GM21723 (cell line): ENCODE data around the gene UPP1.
"Not testable (repeated sequence)": the region's sequence is repeated elsewhere in the genome, so short reads cannot be mapped to it uniquely, and the experiment has no call there.

ENCODE experiments used
- ATAC-seq: cut with Tn5 transposase; IDR thresholded peaks from one replicate; pipeline ENCODE4 v1.9.1; 2021; ENCODE audit warnings: mild to moderate bottlenecking, moderate library complexity; ENCODE audit not compliant: unreplicated experiment

Gene UPP1

DNA sequence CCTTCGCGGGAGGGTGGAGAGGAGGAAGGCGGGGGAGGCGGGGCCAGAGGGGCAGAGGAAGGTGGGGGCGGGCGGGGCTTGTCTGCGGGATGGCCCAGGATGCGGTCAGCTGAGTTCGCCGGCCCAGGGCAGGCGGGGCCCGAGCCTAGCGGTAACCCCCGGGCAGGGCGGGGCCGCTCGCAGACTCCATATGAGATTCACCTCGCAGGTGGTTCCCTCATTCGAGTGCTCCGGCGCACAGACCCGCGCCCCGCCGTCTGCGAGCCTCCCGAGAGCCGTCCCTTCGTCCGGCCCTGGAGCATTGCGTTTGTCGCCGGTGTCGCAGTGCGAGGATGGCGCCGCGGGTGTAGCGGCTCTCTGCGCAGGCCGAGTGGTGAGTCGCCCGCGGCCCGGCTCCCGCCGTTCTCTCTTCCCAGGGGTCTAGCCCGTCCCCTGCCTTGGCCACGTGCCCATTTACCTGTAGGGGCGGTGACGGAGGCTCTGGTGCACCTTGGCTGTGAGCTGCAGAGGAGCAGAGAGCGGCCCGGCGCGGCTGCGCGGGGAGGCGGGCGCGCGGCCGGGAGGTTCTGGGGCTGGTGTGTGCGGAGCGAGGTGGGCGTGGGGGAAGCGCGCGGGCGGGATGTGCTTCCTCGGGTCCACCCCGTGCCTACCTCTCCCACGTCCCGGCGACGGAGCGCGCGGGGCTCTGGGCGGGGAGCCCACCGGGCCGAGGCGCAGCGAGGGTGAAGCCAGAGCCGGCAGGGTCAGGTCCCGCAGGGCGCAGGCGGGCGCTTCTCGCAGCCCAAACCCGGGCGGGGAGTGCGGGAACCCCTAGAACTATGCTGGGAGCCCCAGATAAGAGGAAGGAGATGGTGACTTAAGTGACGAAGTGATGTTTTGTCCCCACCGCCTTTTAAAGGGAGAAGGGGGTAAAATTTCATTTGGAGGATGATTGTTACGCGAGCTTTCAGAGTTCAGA lies at the start of gene UPP1:
Gene UPP1 (plus strand): TSS at position 220 of the 958 bp plus-strand sequence. CDS start 5,519 bp downstream, outside the sequence.
- ATAC-seq = peak; percentile 59

DNA sequence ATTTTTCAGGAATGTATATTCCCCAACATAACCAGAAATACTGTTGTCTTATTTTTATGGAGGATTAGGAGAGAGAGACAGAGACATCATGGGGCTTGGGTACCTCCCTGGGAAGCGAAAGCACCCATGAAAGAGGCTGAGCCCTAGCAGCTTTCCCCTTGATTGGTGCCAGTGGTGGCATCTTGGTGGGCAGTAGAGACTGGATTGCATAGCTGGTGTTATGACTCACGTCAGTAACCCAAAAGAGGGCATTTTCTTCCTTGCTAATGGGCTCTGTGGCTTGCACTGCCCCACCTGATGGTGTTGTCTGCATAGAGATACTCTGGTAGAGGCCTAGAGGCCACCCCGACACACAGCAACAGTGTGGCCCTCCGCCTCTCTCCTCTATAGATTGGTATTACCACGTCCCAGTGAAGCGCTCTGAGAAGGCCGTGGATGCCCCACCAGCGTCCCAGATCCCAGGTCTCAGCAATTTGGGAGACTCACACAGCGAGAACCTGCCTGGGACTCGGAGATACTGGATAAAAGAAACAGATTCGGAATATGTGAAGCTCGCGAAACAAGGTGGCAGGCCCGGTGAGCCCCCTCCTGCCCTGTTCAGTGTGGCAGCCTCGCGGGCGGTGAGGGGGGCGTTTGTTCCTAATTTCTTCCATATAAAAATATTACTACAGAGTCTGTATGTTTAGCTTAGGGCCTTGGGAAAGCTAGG lies 48.0 kb upstream of the UPP1 start:
- no peak for ATAC-seq

DNA sequence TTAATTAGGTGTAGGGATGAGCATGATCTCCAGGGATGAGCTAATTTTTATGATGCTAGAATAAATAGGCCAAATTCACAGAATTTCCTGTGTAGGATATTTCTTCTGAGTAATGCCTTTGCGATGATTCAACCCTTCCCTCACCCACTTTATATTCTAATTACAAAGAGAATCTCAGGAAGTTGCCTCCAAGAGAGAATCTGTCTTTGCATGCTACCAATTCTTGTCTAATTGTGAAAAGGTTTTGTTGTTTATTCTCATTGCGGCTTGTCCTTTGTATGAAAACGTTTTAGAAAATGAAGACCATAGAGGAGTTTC lies 47.5 kb upstream of the UPP1 start:
- ATAC-seq = no peak

DNA sequence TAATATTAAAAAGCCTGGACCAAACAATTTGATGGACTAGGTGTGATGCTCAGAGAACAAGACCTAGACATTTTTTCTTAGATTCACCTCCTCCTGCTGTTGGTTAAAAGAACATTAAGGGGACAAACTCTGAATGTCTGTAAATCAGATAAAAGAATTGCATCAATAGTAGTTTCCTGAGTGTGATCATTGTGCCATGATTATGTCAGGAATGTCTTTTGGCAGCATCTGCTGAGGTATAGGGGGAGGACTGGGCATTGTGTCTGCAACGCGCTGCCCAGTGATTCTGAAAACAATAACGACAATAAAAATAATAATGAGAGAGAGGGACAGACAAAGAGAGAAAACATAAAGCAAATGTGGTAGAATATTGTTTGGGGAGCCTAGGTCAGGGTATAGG lies 46.8 kb upstream of the UPP1 start:
- no peak for ATAC-seq

DNA sequence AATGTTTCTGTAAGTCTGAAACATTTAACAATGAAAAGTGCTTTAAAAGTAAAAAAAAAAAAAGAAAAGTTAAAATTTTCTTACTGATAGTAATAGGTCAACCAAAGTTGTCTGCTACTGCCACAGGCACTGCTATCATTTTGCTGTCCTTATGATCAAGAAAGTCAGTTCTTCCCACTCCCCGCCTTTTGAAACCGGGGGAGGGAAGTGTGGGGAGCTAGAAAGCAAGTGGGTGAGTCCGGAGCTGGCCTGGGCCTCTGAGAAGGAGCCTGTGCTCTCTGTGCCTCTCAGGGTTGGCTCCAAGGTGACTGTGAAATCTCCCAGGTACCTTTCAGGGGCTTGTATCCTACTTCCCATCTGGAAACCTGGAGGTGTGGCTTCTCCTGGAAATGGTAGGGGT lies 46.4 kb upstream of the UPP1 start:
- no peak for ATAC-seq

DNA sequence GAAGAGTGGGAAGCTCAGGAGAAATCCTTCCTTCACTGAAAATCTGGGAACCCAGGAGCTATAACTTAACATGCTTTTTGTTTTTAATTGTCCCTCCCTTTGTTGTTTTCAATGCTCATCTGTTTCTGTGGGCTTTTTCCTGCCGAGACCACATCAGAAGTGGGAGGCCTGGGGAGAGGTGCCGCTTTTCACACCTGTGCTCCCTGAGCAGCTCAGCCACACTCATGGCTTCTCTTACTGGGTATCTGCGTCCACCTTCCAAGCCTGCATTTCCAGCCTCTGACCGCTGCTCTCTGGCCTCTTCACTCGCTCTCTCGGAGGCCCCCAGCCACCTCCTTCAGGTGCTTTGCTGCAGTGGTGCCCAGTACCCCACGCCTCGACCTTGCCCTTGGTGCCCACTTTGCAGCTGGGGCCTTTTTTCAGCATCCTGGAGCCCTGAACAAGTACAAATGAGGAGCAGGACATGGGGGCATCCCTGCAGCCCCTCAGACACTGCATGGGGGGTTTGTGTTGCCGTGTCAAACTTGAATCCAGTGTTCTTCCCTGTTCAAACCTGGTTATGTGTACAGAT lies 43.8 kb upstream of the UPP1 start:
- ATAC-seq = no peak

DNA sequence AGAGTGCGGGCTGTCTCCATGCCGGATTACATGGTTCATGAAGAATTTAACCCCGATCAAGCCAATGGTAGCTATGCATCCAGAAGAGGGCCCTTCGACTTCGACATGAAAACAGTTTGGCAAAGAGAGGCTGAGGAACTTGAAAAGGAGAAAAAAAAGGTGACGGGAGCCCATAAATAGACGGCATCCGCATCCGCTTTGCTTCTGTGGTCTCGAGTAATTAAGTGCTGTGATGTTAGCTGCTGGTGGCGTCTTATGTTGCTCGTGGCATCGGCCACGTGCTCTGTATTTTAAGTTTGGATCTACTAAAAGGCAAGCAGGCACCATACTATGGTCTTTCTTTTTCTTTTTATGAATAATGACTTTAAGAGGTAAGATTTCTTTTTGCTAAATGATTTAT lies 42.6 kb upstream of the UPP1 start:
- peak; percentile 79 for ATAC-seq

DNA sequence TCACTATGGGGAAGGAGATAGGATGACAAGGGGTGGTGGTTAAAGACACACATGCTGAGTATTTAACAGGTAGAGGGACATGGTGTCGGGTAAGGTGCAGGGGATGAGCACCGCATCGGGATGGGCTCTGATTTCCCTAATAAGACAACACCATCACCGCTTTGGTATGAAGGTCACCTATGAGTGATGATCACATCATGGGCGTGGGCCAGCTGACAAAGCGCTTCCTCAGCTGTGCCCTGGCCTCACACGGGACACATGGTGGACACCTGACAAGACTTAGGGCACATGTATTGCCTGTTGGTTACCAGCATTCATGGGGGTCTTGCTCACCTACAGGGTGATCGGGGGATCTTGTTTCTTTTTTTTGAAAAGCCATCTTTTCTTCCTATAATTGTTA lies 41.0 kb upstream of the UPP1 start:
- ATAC-seq = no peak

DNA sequence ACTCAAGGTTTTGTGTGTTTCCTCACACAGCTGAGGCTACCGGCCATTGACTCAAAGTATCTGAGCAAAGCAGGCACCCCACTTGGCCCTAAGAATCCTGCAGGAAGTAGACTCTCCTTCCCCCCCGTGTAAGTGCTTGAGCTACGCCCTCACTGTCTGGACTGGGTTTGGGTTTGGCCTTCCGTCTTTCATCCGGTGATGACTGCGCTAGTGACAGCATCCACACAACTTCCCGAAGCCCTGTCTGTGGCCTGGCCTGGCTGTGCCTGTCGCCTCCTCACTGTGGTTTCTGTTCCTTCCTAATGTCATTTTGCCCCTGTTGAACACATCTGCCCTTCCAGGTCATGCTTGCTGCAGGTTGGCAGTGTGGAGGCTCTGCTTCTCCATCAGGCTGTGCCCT lies 39.2 kb upstream of the UPP1 start:
- ATAC-seq = no peak

DNA sequence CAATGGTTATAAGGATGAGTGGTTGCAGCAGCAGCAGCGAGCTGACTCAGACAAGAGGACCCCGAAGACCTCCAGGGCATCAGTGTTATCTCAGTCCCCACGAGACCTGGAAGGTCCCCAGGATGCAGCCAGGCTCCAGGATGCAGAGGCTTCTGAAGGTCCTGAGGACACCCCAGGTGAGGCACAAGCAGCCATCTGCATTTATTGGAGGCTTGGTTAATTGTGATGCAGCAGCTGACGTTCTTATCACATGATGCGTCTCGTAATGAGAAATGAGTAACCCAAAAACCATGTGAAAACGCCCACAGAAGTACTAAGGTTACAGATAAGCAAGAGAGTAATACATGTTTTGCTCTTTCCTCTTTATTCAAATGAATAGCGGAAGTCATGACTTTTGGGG lies 36.3 kb upstream of the UPP1 start:
- no peak for ATAC-seq

DNA sequence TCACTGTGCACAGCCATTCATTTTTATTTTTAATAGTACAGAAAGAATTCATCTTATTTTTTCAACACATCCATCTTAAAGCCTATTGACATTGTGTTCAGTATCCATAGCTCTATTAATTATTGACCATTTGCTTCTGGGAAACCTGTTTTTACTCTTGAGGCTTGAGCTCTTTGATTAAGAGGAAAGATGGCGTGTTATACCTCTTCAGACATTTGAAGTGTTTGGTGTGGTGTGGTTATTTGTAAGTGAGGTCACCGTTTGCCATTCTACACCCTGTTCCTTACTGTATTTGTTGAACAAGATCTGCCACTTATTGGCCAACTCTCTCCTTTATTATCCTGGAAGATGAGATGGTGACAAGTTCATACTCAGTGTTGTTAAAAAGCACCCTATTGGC lies 35.3 kb upstream of the UPP1 start:
- ATAC-seq = no peak

DNA sequence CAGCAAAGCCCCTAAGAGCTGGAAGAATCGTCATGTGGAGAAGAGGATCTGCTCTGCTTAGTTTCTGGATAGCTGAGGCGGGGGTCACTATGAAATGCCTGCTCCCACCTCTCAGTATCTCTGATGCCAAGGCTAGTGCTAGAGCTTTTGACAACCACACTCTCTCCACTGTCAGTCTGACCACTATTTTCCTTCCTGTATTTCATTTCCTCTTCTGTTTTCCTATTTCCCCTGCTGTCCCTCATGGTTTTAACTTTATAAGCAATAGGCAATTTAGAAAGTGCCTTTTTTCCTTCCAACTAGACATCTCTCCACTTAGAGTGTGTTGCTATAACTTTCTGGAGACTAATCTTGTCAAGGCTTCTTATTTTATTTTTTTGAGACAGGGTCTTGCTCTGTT lies 30.1 kb upstream of the UPP1 start:
- ATAC-seq = no peak

DNA sequence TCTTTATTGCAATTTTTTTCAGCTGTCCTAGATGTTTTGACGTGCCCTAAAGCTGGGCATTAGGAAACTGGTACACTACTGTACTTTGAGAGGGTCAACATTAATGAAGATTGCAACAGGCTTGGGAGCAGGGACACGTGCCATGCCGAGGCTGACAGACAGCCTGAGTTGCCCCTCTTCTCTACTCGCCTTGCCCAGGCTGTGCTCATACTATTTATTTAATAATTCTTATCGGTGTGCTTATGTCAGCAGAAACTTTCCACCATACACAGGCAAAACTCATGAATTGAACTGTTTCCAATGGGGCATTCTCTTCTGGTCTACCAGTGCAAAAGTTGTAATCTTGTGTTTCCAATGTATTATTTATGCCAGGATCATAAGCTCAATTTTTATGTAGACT lies 29.4 kb upstream of the UPP1 start:
- ATAC-seq = no peak

DNA sequence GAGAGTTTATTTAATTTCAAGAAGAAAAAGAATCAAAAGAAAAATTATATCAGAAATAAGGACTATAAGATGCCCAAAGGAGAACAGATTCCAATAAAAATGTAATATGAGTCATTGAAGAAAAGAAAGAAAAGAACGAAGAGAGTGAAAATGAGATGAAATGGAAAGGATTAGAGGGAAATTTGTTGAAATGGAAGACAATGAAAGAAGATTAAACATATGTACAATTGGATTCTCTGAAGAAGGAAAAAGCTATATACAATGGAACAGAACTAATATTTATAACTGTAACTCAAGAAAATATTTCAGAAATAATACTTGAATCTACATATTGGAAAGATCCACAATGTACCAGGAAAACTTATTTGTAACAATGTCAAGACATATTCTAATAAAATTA lies 25.1 kb upstream of the UPP1 start:
- no peak for ATAC-seq

DNA sequence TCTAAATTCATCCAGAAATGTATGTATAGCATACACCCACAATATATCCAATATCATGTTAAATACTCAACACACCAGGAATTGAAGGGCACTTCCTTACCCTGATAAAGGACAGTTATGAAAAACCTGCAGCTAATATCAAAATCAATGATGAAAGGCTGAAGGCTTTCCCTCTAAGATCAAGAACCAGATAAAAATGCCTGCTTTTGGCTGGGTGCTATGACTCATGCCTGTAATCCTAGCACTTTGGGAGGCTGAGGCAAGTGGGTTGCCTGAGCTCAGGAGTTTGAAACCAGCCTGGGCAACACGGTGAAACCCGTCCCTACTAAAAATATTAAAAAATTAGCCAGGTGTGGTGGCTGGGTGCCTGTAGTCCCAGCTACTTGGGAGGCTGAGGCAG lies 21.6 kb upstream of the UPP1 start:
- ATAC-seq = no peak

DNA sequence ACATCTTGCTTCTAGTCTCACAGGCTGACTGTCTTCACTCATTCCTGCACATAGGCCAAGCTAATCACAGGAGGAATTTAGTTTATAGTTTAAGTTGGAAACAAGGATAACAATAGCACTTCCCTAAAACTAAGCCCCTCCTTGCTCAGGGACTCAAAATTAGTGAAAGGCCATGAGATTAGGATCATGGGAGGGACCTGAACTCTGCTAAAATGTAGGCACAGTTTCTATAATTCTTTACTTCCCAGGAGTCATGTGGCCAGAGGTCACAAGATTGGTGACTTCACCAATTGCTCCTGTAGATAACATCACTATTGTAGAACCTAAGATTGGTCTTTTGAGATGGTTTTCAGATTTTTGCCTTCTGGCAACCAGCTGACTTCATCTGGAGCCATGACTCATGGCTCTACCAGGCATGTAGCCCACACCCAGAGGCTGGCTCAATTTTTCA lies 14.8 kb upstream of the UPP1 start:
- ATAC-seq = no peak

DNA sequence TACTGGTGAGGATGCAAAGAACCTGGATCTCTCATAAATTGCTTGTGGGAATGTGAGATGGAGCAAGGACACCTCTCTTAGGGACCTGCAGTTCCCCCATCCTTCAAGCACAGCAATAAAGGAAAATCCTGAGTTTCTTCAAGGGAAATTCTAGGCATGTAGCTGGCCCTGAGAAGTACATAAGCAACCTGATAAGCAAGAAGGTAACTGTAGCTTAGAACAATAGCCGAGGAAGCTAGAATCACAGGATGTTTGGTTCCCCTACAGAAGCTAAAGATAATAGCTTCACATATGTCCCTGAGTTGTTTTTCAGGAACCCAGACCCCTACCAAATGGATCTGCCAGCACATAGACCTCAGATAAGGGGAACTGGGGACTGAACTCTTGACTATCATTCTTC lies 11.6 kb upstream of the UPP1 start:
- no peak for ATAC-seq

DNA sequence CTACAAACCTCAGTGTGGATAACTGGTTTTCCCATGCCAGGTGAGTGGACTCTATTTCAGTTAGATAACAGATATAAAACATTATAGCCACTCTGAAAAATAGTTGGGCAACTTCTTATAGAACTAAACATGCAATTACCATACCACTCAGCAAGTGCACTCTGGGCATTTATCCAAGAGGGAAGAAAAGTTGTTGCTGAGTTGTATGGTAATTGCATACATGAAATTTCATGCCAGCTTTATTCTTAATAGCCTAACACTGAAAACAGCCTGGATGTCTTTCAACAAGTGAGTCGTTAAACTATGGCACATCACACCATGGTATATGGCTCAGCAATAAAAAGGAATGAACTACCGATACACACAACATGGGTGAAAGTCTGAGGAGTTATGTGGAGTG lies 10.6 kb upstream of the UPP1 start:
- no peak for ATAC-seq

DNA sequence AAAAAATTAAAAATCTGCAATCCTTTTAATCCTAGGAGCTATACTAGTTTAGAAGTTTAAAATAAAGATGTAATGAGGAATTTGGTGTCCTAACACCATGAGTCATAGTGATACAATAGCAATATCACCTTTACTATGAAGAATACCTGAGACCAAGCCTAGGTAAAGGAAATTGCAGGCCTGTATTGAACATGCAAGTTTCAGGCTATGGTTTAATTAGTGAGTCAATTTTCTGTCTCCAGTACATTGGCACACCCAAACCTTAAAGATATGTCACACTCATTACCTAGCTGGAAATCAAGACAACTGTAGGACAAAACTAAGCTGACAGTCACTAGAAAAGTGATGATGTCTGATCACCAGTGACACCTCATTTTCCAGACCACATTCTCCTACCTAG lies 6.7 kb upstream of the UPP1 start:
- ATAC-seq = not testable (repeated sequence)

DNA sequence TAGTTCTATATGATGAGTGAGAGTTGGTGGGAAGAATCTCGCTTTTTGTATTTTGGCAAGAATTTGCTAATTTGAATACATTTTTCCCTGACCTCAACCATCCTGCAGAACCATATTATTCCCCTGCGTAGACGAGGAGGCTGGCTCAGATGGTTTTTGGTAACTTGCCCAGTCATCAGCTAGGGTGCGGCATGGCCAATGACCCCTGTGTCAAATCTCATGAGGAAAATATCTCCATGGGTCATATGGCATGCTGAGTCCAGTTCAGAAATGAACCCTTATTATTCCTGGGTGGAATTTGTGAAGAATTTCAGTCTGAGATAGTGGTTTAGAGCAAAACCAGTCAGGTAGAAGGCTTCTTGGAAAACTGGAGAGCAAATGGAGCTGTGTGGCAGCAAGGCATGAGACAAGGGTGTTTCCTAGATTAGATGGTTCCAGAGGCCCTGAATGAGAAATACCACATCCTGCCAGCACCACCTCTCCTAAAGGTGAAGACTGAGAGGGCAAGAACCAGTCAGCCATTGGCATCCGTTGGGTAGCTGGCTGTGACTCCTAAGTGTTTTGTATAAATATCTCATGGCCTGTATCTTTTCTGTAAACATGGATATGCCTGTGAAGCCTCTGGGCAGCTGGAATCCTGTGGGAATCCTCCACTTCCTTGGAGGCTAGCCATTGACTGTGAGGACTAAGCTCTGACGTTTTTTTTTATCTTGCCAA lies 5.8 kb upstream of the UPP1 start:
- no peak for ATAC-seq

DNA sequence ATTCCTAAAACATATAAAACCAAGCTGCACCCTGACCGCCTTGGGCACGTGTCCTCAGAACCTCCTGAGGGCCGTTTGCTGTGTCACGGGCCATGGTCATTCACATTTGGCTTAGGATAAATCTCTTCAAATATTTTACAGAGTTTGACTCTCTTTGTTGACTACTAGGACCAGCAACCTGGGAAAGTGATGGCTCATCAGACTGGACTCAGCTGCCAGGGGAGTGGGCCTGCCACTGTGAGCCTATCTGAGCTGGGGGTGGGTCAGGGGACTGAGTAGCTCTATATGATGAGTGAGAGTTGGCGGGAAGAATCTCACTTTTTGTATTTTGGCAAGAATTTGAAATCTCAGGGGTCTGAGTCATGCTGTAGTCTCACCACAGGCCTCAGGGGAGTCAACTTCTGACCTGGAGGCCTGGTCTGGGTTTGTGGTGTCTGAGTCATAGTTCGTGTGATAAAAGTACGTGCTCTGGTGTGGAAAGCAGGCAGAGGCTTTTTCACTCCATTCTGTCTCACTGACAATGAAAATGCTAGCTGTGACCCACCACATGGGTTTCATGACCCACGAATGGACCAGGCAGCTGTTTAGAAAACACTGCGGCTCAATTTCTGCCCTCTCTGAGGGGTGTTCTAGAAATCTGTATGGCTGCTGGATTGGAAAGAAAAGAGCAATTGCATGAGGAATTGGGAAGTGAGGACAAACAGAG lies 4.2 kb upstream of the UPP1 start:
- ATAC-seq = peak; percentile 68
